ENCODE data around the gene CXCL11. TPM values are rescaled to one million over a fixed set of nuclear protein-coding genes. Genes with fewer than 3 reads are reported as not detected.
A peak's percentile ranks its signal among the peaks of the same experiment; 100 is the strongest.
"Not testable (repeated sequence)": the region's sequence is repeated elsewhere in the genome, so short reads cannot be mapped to it uniquely, and the experiment has no call there.

CXCL11 gene
- total RNA-seq, 2 experiments from 2014 or later, result not detected

DNA sequence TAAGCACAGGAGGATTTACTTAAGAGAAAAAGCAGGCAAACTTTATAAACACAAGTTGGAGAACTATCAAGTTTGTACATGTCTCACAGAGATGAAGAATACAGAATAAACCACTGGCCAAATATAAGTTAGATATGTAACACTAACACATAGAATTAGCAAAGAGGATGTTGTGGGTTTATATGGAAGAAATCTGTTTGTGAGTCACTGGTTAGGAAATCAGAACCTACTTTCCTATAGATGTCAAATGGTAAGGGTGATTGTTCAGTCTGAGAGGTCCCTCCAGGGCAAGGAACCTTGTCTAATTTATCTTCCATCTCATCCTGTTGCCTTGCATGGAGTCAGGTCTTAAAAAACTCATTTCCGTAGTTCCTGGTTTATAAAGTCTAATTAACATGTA lies 23.9 kb upstream of the CXCL11 start:
- CTCF ChIA-PET, result no interaction called here
- Mint-ChIP-seq H3K36me3 (ENCODE audit: low read depth) (no peaks in the 10 kb centered on the region), H3K27me3 (no peaks in the 10 kb centered on the region), H3K9me3 (no peaks in the 10 kb centered on the region), H3K27ac (no peak overlapping the region), H3K4me3 (no peak overlapping the region), H3K4me1 (peaks cover 49% of the 10 kb centered on the region)
- no peak for DNase-seq
- POLR2A ChIA-PET, result no interaction called here

DNA sequence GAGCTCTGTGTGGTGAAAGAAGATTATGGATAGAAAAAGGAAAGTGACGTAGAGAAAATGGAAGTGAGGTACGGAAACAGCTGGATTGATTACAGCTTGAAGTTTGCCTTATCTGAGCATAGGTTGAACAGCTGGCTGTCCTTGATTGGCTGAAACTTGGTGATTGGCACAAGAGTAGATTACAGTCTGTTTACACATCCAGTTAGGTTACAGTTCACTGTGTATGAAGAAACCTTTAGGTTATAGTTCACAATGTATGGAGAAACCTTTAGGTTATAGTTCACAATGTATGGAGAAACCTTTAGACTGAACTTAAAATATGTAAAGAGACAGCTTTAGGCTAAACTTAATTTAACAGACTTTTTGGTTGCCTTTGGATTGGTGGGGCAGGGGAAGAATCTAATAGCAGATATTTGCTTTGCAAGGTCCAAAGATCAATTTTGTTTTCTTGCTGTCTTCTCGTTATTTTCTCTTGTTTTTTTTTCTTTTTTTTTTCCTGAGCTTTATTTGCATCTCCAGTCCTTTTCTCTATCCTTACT lies 23.1 kb upstream of the CXCL11 start:
- Mint-ChIP-seq H3K36me3 (ENCODE audit: low read depth) (no peaks in the 10 kb centered on the region), H3K27ac (no peak overlapping the region), H3K27me3 (no peaks in the 10 kb centered on the region), H3K9me3 (no peaks in the 10 kb centered on the region), H3K4me3 (no peak overlapping the region), H3K4me1 (peaks cover 49% of the 10 kb centered on the region)
- ChIA-PET CTCF (interaction anchor here (1.3 to 1.6 kb wide), 3 partner anchors 21 to 63 kb away, joined by 3 to 8 read pairs (median 3); no protein-coding TSS in a partner anchor), POLR2A (interaction anchor here (0.7 kb wide), 1 partner anchor 20 kb away, joined by 3 read pairs; no protein-coding TSS in a partner anchor)
- DNase-seq, result no peak

DNA sequence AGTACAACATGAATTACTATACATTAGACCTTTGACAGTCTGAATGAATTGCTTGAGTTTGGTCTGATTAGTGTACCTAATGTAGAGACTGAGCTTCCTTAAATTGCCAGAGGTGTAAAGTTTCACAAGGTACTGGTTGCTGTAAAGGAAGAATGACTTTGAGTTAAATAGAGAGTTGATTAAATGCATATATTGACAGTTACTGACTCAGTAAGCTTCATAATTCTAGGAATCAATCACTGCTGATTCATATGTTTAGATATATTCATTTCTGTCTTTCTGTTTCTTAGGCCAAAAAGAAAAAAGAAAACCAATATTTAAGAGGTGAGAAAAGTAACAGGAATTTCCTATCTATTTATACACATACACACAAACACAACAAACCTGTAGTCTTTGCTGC lies 22.4 kb upstream of the CXCL11 start:
- POLR2A ChIA-PET, result interaction anchor here (0.7 kb wide), 1 partner anchor 19 kb away, joined by 3 read pairs; no protein-coding TSS in a partner anchor
- H3K36me3 Mint-ChIP-seq (ENCODE audit: low read depth), result no peaks in the 10 kb centered on the region
- H3K4me1 Mint-ChIP-seq, result peaks cover 49% of the 10 kb centered on the region
- H3K27me3 Mint-ChIP-seq, result no peaks in the 10 kb centered on the region
- no peaks in the 10 kb centered on the region for H3K9me3 Mint-ChIP-seq
- CTCF ChIA-PET, result interaction anchor here (1.3 to 1.6 kb wide), 3 partner anchors 21 to 62 kb away, joined by 3 to 8 read pairs (median 3); no protein-coding TSS in a partner anchor
- DNase-seq, result no peak
- no peak overlapping the region for H3K4me3 Mint-ChIP-seq
- no peak overlapping the region for H3K27ac Mint-ChIP-seq

DNA sequence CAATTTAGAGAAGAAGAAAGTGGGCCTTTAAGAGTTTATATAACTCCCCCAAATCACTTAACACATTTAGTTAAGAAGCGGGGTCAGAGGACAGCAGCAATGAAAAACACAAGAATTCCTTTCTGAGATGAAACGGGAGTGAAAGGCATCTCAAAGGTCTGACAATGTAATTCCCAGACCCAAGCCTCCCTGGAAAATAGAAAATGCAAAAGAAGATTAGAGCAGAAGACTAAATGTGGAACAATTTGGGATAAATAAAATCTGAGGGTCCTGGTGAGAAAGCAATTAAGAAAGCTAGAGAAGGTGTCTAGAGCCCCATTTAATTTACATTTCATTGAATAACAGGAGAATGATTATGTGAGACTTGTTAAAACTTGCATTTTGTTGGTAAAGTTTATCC lies 19.6 kb upstream of the CXCL11 start:
- POLR2A ChIA-PET, result no interaction called here
- peaks cover 38% of the 10 kb centered on the region for H3K4me1 Mint-ChIP-seq
- no peak overlapping the region for H3K4me3 Mint-ChIP-seq
- H3K27ac Mint-ChIP-seq, result no peak overlapping the region
- H3K27me3 Mint-ChIP-seq, result no peaks in the 10 kb centered on the region
- H3K9me3 Mint-ChIP-seq, result no peaks in the 10 kb centered on the region
- CTCF ChIA-PET, result interaction anchor here (0.5 to 1.8 kb wide), 5 partner anchors 24 to 1105 kb away, joined by 3 to 6 read pairs (median 3); no protein-coding TSS in a partner anchor
- H3K36me3 Mint-ChIP-seq (ENCODE audit: low read depth), result no peaks in the 10 kb centered on the region
- DNase-seq, result no peak

DNA sequence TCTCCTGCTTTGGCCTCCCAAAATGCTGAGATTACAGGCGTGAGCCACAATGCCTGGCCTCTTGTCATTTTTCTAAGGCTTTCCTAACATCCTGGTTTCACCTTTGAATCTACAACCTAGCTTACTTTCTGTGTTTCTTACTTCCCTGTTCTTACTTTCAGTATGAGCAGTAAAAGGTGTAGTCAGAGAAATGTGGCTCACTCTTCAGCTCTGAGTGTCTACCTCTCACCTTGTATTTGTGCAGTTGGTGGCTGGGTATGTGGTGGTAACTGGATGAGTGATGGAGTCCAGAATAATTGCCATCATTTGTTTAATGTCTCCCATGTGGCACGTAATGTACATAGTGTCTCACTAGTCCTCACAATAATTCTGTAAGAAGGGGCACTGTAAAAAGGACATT lies 19.1 kb upstream of the CXCL11 start:
- no peaks in the 10 kb centered on the region for H3K36me3 Mint-ChIP-seq (ENCODE audit: low read depth)
- POLR2A ChIA-PET, result interaction anchor here (0.5 kb wide), 1 partner anchor 159 kb away, joined by 5 read pairs; no protein-coding TSS in a partner anchor
- no peak overlapping the region for H3K27ac Mint-ChIP-seq
- H3K4me1 Mint-ChIP-seq, result peaks cover 34% of the 10 kb centered on the region
- no peak overlapping the region for H3K4me3 Mint-ChIP-seq
- H3K27me3 Mint-ChIP-seq, result no peaks in the 10 kb centered on the region
- H3K9me3 Mint-ChIP-seq, result no peaks in the 10 kb centered on the region
- CTCF ChIA-PET, result interaction anchor here (0.5 to 1.8 kb wide), 5 partner anchors 23 to 1106 kb away, joined by 3 to 6 read pairs (median 3); no protein-coding TSS in a partner anchor
- peak; percentile 10 for DNase-seq

DNA sequence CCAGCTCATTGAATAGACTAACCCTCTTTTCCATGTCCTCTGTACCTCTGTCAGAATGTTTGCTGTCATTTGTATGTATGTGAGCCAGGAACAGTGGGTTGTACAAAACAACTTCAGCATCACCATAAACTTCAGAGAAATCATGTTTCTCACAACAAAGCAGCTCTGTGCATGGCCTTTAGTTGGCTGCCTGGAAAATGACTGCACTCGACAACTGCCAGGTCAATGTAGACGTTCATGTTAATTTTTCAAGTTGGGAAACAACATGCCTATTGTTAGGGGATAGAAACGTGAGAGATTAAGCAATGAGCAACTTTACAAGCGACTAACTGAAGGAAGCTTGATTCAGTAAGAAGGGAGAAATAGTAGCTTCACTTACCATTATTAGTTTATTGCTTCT lies 17.9 kb upstream of the CXCL11 start:
- CTCF ChIA-PET, result interaction anchor here (0.8 to 1.8 kb wide), 5 partner anchors 22 to 54 kb away, joined by 3 to 6 read pairs (median 3); no protein-coding TSS in a partner anchor
- Mint-ChIP-seq H3K4me1 (peaks cover 24% of the 10 kb centered on the region), H3K27ac (no peak overlapping the region), H3K36me3 (ENCODE audit: low read depth) (no peaks in the 10 kb centered on the region), H3K9me3 (no peaks in the 10 kb centered on the region), H3K4me3 (no peak overlapping the region), H3K27me3 (no peaks in the 10 kb centered on the region)
- no peak for DNase-seq
- POLR2A ChIA-PET, result no interaction called here

DNA sequence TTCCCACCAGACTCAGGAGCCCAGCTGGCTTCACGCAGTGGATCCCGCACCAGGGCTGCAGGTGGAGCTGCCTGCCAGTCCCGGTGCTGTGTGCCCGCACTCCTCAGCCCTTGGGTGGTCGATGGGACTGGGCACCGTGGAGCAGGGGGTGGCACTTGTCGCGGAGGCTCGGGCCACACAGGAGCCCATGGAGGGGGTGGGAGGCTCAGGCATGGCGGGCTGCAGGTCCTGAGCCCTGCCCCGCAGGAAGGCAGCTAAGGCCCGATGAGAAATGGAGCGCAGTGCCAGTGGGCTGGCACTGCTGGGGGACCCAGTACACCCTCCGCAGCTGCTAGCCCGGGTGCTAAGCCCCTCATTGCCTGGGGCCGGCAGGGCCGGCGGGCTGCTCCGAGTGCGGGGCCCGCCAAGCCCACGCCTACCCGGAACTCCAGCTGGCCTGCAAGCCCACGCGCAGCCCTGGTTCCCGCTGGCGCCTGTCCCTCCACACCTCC lies 14.7 kb upstream of the CXCL11 start:
- H3K9me3 Mint-ChIP-seq; H3K4me1 Mint-ChIP-seq; H3K36me3 Mint-ChIP-seq (ENCODE audit: low read depth); H3K27me3 Mint-ChIP-seq; DNase-seq; CTCF ChIA-PET; POLR2A ChIA-PET; H3K4me3 Mint-ChIP-seq; H3K27ac Mint-ChIP-seq: not testable (repeated sequence)

DNA sequence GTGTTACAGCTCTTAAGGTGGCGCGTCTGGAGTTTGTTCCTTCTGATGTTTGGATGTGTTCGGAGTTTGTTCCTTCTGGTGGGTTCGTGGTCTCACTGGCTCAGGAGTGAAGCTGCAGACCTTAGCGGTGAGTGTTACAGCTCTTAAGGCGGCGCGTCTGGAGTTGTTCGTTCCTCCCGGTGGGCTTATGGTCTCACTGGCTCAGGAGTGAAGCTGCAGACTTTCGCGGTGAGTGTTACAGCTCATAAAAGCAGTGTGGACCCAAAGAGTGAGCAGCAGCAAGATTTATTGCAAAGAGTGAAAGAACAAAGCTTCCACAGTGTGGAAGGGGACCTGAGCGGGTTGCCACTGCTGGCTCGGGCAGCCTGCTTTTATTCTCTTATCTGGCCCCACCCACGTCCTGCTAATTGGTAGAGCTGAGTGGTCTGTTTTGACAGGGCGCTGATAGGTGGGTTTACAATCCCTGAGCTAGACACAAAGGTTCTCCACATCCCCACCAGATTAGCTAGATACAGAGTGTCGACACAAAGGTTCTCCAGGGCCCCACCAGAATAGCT lies 14.1 kb upstream of the CXCL11 start:
- H3K36me3 Mint-ChIP-seq (ENCODE audit: low read depth); H3K9me3 Mint-ChIP-seq; H3K27ac Mint-ChIP-seq; H3K4me3 Mint-ChIP-seq; H3K4me1 Mint-ChIP-seq; CTCF ChIA-PET; H3K27me3 Mint-ChIP-seq; POLR2A ChIA-PET; DNase-seq: not testable (repeated sequence)

DNA sequence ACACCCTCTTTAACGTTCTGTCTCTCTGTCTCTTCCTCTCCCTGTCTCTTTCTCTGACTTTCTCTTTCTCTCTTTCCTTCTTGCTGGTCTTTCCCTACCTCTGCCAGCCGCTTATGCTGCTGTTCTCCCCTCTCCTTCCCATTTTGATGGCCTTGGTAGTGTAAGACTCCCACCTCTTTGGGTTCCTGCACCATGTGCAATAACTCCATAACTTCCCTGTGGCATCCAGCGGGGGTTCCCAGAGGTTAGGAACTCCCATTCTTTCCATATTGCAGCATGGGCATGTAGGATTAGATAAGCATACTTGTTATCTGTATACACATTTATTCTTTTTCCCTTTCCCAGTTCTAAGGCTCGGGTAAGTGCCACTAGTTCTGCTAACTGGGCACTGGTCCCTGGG lies 8.8 kb upstream of the CXCL11 start:
- CTCF ChIA-PET; H3K4me1 Mint-ChIP-seq; H3K9me3 Mint-ChIP-seq; H3K36me3 Mint-ChIP-seq (ENCODE audit: low read depth); H3K4me3 Mint-ChIP-seq; DNase-seq; H3K27ac Mint-ChIP-seq; H3K27me3 Mint-ChIP-seq; POLR2A ChIA-PET: not testable (repeated sequence)

DNA sequence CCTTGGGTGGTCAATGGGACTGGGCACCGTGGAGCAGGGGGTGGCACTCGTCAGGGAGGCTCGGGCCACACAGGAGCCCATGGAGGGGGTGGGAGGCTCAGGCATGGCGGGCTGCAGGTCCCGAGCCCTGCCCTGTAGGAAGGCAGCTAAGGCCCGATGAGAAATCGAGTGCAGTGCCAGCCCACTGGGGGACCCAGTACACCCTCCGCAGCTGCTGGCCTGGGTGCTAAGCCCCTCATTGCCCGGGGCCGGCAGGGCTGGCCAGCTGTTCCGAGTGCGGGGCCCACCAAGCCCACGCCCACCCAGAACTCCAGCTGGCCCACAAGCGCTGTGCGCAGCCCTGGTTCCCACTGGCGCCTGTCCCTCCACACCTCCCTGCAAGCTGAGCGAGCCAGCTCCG lies 7.4 kb upstream of the CXCL11 start:
- H3K27me3 Mint-ChIP-seq; H3K27ac Mint-ChIP-seq; H3K4me1 Mint-ChIP-seq; H3K36me3 Mint-ChIP-seq (ENCODE audit: low read depth); DNase-seq; POLR2A ChIA-PET; H3K9me3 Mint-ChIP-seq; H3K4me3 Mint-ChIP-seq: not testable (repeated sequence)
- CTCF ChIA-PET, result interaction anchor here (1.3 kb wide), 1 partner anchor 47 kb away, joined by 3 read pairs; no protein-coding TSS in a partner anchor

DNA sequence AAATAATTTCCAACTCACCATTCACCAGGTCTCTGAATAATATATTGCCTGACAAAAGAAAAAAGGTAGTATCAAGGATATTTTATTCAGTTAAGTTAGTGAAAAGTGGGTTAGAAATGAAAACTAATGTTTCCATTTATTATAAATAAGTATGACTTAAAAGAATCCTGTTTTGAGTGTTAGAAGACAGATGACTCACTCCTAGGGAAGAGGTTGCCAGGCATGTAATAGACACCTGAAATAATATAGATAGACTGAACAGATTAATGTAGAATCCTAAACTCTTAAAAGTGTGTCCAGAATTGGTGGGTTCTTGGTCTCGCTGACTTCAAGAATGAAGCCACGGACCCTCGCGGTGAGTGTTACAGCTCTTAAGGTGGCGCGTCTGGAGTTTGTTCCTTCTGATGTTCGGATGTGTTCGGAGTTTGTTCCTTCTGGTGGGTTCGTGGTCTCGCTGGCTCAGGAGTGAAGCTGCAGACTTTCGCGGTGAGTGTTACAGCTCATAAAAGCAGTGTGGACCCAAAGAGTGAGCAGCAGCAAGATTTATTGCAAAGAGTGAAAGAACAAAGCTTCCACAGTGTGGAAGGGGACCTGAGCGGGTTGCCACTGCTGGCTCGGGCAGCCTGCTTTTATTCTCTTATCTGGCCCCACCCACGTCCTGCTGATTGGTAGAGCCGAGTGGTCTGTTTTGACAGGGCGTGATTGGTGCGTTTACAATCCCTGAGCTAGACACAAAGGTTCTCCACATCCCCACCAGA lies 6.5 kb upstream of the CXCL11 start:
- DNase-seq; POLR2A ChIA-PET; H3K4me1 Mint-ChIP-seq; H3K27me3 Mint-ChIP-seq; H3K9me3 Mint-ChIP-seq; H3K36me3 Mint-ChIP-seq (ENCODE audit: low read depth): not testable (repeated sequence)
- CTCF ChIA-PET, result interaction anchor here (1.3 kb wide), 1 partner anchor 46 kb away, joined by 3 read pairs; no protein-coding TSS in a partner anchor
- H3K27ac Mint-ChIP-seq, result peak overlapping the region; percentile 44
- H3K4me3 Mint-ChIP-seq, result peak overlapping the region; percentile 0

DNA sequence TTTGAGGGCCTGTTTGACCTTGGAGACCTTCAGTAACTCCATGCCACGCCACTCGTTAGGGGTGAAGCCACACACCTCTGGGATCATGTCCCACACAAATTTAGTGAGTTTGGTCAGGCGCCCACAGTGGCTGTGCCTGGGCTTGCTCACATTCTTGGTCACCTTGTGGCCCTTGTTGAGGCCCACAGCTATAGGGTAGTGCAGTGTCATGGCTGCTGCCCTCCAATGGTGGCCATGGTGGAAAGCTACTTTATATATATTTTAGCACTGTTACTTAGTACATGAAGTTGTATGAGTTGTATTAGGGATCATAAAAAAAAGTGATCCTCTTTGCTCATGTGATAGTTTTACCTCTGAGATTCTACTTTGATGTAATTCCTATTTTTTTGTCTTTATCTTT lies 985 bp upstream of the CXCL11 start:
- no peaks in the 10 kb centered on the region for H3K36me3 Mint-ChIP-seq (ENCODE audit: low read depth)
- POLR2A ChIA-PET, result no interaction called here

DNA sequence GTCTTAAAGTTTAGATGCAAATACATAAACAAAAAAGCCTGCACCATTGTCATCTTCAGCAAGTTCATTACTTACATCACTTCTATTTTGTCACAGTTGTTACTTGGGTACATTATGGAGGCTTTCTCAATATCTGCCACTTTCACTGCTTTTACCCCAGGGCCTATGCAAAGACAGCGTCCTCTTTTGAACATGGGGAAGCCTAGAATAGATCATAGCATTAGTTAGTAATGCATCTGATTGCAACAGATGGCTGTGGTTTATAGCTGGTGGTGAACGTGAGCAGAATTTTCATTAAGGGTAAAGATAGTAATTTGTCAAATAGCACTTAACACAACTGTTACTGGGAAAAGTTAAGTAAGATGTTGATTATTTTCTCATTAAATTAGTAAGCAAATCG lies 729 bp downstream of the CXCL11 start:
- Mint-ChIP-seq H3K4me3 (no peak overlapping the region), H3K27me3 (peaks cover 2% of the 10 kb centered on the region), H3K27ac (no peak overlapping the region), H3K9me3 (no peaks in the 10 kb centered on the region), H3K4me1 (peaks cover 7% of the 10 kb centered on the region), H3K36me3 (ENCODE audit: low read depth) (no peaks in the 10 kb centered on the region)
- ChIA-PET POLR2A (no interaction called here), CTCF (interaction anchor here (1.9 to 2.3 kb wide), 2 partner anchors 8 to 39 kb away, joined by 4 to 10 read pairs; no protein-coding TSS in a partner anchor)
- DNase-seq, result no peak

More for the DNA sequence above, 985 bp upstream of the CXCL11 start:
- peaks cover 7% of the 10 kb centered on the region for H3K4me1 Mint-ChIP-seq
- H3K4me3 Mint-ChIP-seq, result no peak overlapping the region
- H3K27ac Mint-ChIP-seq, result no peak overlapping the region
- no peak for DNase-seq
- H3K27me3 Mint-ChIP-seq, result no peaks in the 10 kb centered on the region
- no peaks in the 10 kb centered on the region for H3K9me3 Mint-ChIP-seq
- CTCF ChIA-PET, result interaction anchor here (1.1 to 2.3 kb wide), 3 partner anchors 10 to 41 kb away, joined by 4 to 10 read pairs (median 4); no protein-coding TSS in a partner anchor
